Measurements from ENCODE around the gene KCNE2. TPM values are rescaled to one million over a fixed set of nuclear protein-coding genes. Genes with fewer than 3 reads are reported as not detected.

Gene KCNE2
- total RNA-seq, 3 donors from 2014 or later, result 0.66 TPM; not detected in 2

DNA sequence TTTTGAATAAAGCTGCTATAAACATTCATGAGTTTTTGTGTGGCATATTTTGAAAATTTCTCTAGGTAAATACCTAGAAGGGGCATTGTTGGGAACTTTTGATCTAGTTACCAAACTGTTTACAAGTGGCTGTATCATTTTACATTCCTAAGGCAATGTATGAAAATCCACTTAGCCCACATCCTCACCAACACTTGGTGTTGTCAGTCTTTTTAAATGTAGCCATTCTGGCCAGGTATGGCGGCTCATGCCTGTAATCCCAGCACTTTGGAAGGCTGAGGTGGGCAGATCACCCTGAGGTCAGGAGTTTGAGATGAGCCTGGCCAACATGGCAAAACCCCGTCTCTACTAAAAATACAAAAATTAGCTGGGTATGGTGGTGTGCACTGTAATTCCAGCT, 5.9 kb upstream of the KCNE2 start:
- no peak overlapping the region for H3K27ac ChIP-seq
- H3K9me3 ChIP-seq, result no peaks in the 10 kb centered on the region
- no peaks in the 10 kb centered on the region for H3K27me3 ChIP-seq
- no peaks in the 10 kb centered on the region for H3K36me3 ChIP-seq
- DNase-seq (ENCODE audit: low spot score in 2 of 2), result no peak
- H3K4me3 ChIP-seq, result no peak overlapping the region
- TF ChIP-seq POLR2AphosphoS5 (IDR thresholded peaks at IDR 0.05) (no peak), POLR2A (IDR thresholded peaks at IDR 0.05) (no peak)
- TF ChIP-seq, protein P1, sequence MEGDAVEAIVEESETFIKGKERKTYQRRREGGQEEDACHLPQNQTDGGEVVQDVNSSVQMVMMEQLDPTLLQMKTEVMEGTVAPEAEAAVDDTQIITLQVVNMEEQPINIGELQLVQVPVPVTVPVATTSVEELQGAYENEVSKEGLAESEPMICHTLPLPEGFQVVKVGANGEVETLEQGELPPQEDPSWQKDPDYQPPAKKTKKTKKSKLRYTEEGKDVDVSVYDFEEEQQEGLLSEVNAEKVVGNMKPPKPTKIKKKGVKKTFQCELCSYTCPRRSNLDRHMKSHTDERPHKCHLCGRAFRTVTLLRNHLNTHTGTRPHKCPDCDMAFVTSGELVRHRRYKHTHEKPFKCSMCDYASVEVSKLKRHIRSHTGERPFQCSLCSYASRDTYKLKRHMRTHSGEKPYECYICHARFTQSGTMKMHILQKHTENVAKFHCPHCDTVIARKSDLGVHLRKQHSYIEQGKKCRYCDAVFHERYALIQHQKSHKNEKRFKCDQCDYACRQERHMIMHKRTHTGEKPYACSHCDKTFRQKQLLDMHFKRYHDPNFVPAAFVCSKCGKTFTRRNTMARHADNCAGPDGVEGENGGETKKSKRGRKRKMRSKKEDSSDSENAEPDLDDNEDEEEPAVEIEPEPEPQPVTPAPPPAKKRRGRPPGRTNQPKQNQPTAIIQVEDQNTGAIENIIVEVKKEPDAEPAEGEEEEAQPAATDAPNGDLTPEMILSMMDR (IDR thresholded peaks at IDR 0.05), result no peak
- intact Hi-C loops (cut with DNase I; ENCODE audit: low total_unique reads), result no loop called here
- H3K4me1 ChIP-seq, result peaks cover 0 to 3% of the 10 kb centered on the region in 2 donors

DNA sequence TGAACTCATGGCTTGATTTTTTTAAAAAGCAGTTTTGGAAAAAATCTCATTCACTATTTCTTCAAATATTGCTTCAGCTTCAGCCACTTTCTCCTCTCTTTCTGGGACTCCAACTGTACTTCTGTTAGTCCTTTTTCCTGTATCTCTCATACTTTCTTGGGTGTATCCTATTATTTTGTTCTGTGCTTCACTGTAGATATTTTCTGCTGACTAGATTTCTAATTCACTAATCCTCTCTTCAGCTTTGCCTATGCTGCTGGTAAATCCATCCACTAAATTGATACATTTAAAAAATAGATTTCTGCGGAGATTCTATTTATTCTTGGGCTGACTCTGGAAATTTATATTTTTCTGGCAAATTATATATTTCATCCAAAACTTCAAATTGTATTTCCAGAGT, 4.9 kb upstream of the KCNE2 start:
- TF ChIP-seq, protein P1 (IDR thresholded peaks at IDR 0.05), result no peak
- TF ChIP-seq POLR2AphosphoS5 (IDR thresholded peaks at IDR 0.05) (no peak), POLR2A (IDR thresholded peaks at IDR 0.05) (no peak)
- intact Hi-C loops (cut with DNase I; ENCODE audit: low total_unique reads), result no loop called here
- H3K27me3 ChIP-seq, result no peaks in the 10 kb centered on the region

DNA sequence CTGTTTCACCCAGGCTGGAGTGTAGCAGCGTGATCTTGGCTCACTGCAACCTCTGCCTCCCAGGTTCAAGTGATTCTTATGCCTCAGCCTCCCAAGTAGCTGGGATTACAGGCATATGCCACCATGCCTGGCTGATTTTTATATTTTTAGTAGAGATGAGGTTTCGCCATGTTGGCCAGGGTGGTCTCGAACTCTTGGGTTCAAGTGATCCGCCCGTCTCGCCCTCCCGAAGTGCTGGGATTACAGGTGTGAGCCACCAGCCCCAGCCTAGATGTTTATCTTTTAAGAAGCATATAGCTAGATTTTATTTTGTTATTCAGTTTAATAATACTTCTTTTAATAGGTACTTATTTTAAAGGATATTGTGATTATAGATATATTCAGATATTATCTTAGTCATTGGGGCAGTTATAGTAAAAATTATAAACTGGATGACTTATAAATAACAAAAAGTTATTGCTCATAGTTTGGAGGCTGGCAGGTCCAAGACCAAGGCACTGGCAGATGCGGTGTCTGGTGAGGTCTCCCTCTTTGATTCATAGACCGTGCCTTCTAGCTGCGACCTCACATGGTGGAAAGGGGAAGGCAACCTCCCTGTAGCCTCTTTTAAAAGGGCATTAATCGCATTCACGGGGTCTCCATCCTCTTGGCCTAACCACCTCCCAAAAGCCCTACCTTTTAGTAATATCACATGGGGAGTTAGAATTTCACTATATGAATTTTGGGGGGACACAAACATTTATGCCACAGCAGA, 3.1 kb upstream of the KCNE2 start:
- no peak overlapping the region for H3K27ac ChIP-seq
- H3K9me3 ChIP-seq, result no peaks in the 10 kb centered on the region
- H3K27me3 ChIP-seq, result no peaks in the 10 kb centered on the region
- no peaks in the 10 kb centered on the region for H3K36me3 ChIP-seq
- peaks cover 0 to 3% of the 10 kb centered on the region in 2 donors for H3K4me1 ChIP-seq
- TF ChIP-seq POLR2AphosphoS5 (IDR thresholded peaks at IDR 0.05), result no peak
- TF ChIP-seq POLR2A (IDR thresholded peaks at IDR 0.05), result no peak
- TF ChIP-seq, protein P1 (IDR thresholded peaks at IDR 0.05), result no peak
- intact Hi-C loops (cut with DNase I; ENCODE audit: low total_unique reads), result no loop called here
- no peak overlapping the region for H3K4me3 ChIP-seq
- DNase-seq (ENCODE audit: low spot score in 2 of 2), result no peak

More for the DNA sequence above, 4.9 kb upstream of the KCNE2 start:
- Histone ChIP-seq H3K9me3 (no peaks in the 10 kb centered on the region), H3K27ac (no peak overlapping the region), H3K4me1 (peaks cover 0 to 3% of the 10 kb centered on the region in 2 donors), H3K36me3 (no peaks in the 10 kb centered on the region), H3K4me3 (no peak overlapping the region)
- no peak for DNase-seq (ENCODE audit: low spot score in 2 of 2)

DNA sequence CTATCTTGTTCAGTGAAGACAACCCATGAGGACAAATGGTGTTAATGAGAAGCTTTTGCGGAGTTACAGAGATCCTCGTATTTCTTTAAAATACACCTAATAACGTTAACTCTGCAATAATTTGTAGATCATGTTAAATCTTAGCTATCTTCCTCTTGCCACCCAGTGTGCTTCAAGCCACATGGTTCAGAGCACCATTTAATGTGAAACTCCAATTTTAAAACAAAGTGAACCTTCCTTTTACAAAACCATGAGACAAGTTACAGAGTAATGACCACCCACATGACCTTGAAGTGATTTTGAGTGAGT, 1.7 kb upstream of the KCNE2 start:
- intact Hi-C loops (cut with DNase I; ENCODE audit: low total_unique reads), result no loop called here
- no peaks in the 10 kb centered on the region for H3K9me3 ChIP-seq
- no peak for TF ChIP-seq POLR2A (IDR thresholded peaks at IDR 0.05)
- no peak for TF ChIP-seq POLR2AphosphoS5 (IDR thresholded peaks at IDR 0.05)
- TF ChIP-seq, protein P1 (IDR thresholded peaks at IDR 0.05), result no peak
- no peak overlapping the region for H3K27ac ChIP-seq
- H3K4me3 ChIP-seq, result no peak overlapping the region
- no peaks in the 10 kb centered on the region for H3K36me3 ChIP-seq
- H3K27me3 ChIP-seq, result no peaks in the 10 kb centered on the region
- no peak for DNase-seq (ENCODE audit: low spot score in 2 of 2)
- H3K4me1 ChIP-seq, result peaks cover 0 to 3% of the 10 kb centered on the region in 2 donors

DNA sequence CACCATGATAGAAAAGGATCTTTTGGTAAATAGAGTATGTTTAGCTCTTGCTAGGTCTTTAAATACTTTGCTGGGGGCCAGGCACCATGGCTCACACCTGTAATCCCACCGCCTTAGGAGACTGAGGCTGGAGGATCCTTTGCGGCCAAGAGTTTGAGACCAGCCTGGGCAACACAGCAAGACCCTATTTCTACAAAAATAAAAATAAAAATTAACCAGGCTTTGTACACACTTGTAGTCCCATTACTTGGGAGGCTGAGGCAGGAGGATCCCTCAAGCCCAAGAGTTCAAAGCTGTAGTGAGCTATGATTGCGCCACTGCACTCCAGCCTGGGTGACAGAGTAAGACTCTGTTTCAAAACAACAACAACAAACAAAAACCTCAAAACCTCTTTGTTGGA, 1.1 kb upstream of the KCNE2 start:
- H3K36me3 ChIP-seq, result no peaks in the 10 kb centered on the region
- H3K4me1 ChIP-seq, result peaks cover 0 to 3% of the 10 kb centered on the region in 2 donors
- no peaks in the 10 kb centered on the region for H3K9me3 ChIP-seq
- H3K27ac ChIP-seq, result no peak overlapping the region
- intact Hi-C loops (cut with DNase I; ENCODE audit: low total_unique reads), result no loop called here
- H3K27me3 ChIP-seq, result no peaks in the 10 kb centered on the region
- H3K4me3 ChIP-seq, result no peak overlapping the region
- peak in 1 of 2 donors; percentile 11 for DNase-seq (ENCODE audit: low spot score in 2 of 2)
- no peak for TF ChIP-seq POLR2A (IDR thresholded peaks at IDR 0.05)
- TF ChIP-seq POLR2AphosphoS5 (IDR thresholded peaks at IDR 0.05), result no peak
- TF ChIP-seq, protein P1 (IDR thresholded peaks at IDR 0.05), result no peak

All from breast epithelium (tissue), 4 donors.